Measurements from ENCODE around the gene RASAL2.
"Not testable (repeated sequence)": the region's sequence is repeated elsewhere in the genome, so short reads cannot be mapped to it uniquely, and the experiment has no call there.

The RASAL2 gene

GRCh38 chr1:178243119-178243518, 149.2 kb downstream of the RASAL2 start:
- H3K9me3 Mint-ChIP-seq: peaks cover 28% of the 10 kb centered on the region
- TF ChIP-seq CTCF (IDR thresholded peaks at IDR 0.05; ENCODE audit: unreplicated experiment in 3 of 3): no peak
- H3K36me3 Mint-ChIP-seq (ENCODE audit: low read depth): peaks cover 16% of the 10 kb centered on the region
- H3K27ac Mint-ChIP-seq: no peak overlapping the region
- no peaks in the 10 kb centered on the region for H3K4me1 Mint-ChIP-seq
- H3K4me3 Mint-ChIP-seq: no peak overlapping the region
- no peaks in the 10 kb centered on the region for H3K27me3 Mint-ChIP-seq (ENCODE audit: low read depth)

- no peaks in the 10 kb centered on the region for H3K4me1 Mint-ChIP-seq
- no peaks in the 10 kb centered on the region for H3K27me3 Mint-ChIP-seq (ENCODE audit: low read depth)
- H3K27ac Mint-ChIP-seq: no peak overlapping the region
- no peak for TF ChIP-seq CTCF (IDR thresholded peaks at IDR 0.05; ENCODE audit: unreplicated experiment in 3 of 3)
- peaks cover 35% of the 10 kb centered on the region for H3K9me3 Mint-ChIP-seq
- H3K4me3 Mint-ChIP-seq: no peak overlapping the region
- peaks cover 17% of the 10 kb centered on the region for H3K36me3 Mint-ChIP-seq (ENCODE audit: low read depth)
Observed at GRCh38 chr1:178243890-178244289, 150.0 kb downstream of the RASAL2 start.

- H3K4me3 Mint-ChIP-seq; H3K27ac Mint-ChIP-seq; H3K27me3 Mint-ChIP-seq (ENCODE audit: low read depth); H3K4me1 Mint-ChIP-seq: not testable (repeated sequence)
- peaks cover 24% of the 10 kb centered on the region for H3K36me3 Mint-ChIP-seq (ENCODE audit: low read depth)
- H3K9me3 Mint-ChIP-seq: peaks cover 47% of the 10 kb centered on the region
Observed at GRCh38 chr1:178248284-178248683, 154.4 kb downstream of the RASAL2 start.

- not testable (repeated sequence) for H3K4me3 Mint-ChIP-seq; H3K27ac Mint-ChIP-seq; H3K27me3 Mint-ChIP-seq (ENCODE audit: low read depth); H3K4me1 Mint-ChIP-seq
- Mint-ChIP-seq H3K9me3 (peaks cover 23% of the 10 kb centered on the region), H3K36me3 (ENCODE audit: low read depth) (peaks cover 11% of the 10 kb centered on the region)
Observed at GRCh38 chr1:178253581-178253980, 159.7 kb downstream of the RASAL2 start.

- Mint-ChIP-seq H3K36me3 (ENCODE audit: low read depth) (peaks cover 5% of the 10 kb centered on the region), H3K27ac (no peak overlapping the region), H3K4me1 (no peaks in the 10 kb centered on the region), H3K4me3 (no peak overlapping the region), H3K9me3 (peaks cover 18% of the 10 kb centered on the region), H3K27me3 (ENCODE audit: low read depth) (no peaks in the 10 kb centered on the region)
- TF ChIP-seq CTCF (IDR thresholded peaks at IDR 0.05; ENCODE audit: unreplicated experiment in 3 of 3): no peak
Observed at GRCh38 chr1:178254433-178254832, 160.5 kb downstream of the RASAL2 start.

GRCh38 chr1:178258536-178258935, 164.6 kb downstream of the RASAL2 start:
- H3K27me3 Mint-ChIP-seq (ENCODE audit: low read depth): no peaks in the 10 kb centered on the region
- no peaks in the 10 kb centered on the region for H3K36me3 Mint-ChIP-seq (ENCODE audit: low read depth)
- H3K4me3 Mint-ChIP-seq: no peak overlapping the region
- H3K9me3 Mint-ChIP-seq: peaks cover 8% of the 10 kb centered on the region
- no peak overlapping the region for H3K27ac Mint-ChIP-seq
- no peak for TF ChIP-seq CTCF (IDR thresholded peaks at IDR 0.05; ENCODE audit: unreplicated experiment in 3 of 3)
- H3K4me1 Mint-ChIP-seq: peaks cover 11% of the 10 kb centered on the region

- no peak for TF ChIP-seq CTCF (IDR thresholded peaks at IDR 0.05; ENCODE audit: unreplicated experiment in 3 of 3)
- H3K27me3 Mint-ChIP-seq (ENCODE audit: low read depth): no peaks in the 10 kb centered on the region
Observed at GRCh38 chr1:178262120-178262500, 168.2 kb downstream of the RASAL2 start.

More at GRCh38 chr1:178262120-178262500, 168.2 kb downstream of the RASAL2 start:
- Mint-ChIP-seq H3K4me1 (peaks cover 11% of the 10 kb centered on the region), H3K9me3 (peaks cover 3% of the 10 kb centered on the region), H3K27ac (peak overlapping the region in 2 of 3 experiments; percentile 2 to 47), H3K36me3 (ENCODE audit: low read depth) (no peaks in the 10 kb centered on the region), H3K4me3 (no peak overlapping the region)

Data from nephron (organoid).